C4-2B (cell line): Measurements from ENCODE around the gene TMX3.
A peak's percentile ranks its signal among the peaks of the same experiment; 100 is the strongest.

Experiments
- H3K27ac ChIP-seq: fragments of 450-650 bp; 2 replicates; pipeline ENCODE4 v1.5.1; 2017
- ZFX ChIP-seq: fragments of 450-650 bp; IDR thresholded peaks from 2 replicates; pipeline ENCODE4 v1.6.1; 2017
- TF ChIP-seq, protein P1 (sequence below): fragments of 450-650 bp; conservative IDR thresholded peaks from 2 replicates; pipeline ENCODE4 v1.5.1; 2017; ENCODE audit warnings: mild to moderate bottlenecking

TMX3 gene

DNA sequence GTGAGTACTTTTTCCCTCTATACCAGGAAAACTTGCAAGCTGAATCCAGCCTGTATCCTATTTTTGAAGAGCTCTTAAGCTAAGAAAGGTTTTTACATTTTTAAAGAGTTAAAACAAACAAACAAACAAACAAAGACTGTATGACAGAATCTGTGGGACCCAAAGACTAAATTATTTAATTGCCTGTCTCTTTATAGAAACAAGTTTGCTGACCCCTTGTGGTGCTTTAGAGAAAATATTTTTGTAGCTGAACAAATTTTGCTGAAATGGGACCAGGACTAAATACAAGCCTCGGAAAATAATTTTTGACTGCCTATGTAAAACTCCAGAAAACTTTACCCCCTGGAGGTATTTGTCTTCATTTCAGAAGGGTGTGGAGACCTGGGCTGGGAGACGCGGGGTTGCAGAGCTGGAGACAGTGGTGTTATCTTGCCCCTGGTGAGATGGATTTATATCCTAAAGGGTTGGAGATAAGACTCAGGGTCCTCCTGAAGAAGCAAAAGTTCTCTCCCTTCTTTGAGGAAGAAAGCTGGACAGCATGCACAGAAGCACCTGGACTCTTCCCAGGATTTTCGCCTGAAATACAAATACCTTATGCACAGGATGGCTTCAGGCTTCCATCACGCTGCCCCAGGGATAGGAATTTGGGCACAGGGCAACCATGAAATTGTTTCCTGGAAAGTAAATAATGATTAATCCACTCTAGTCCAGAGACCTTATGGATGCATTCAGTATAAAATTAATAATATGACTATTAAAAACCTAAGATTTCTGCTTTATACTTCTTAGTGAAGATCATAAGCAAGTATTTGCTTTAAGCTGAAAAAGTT, 54.3 kb downstream of the TMX3 start:
- no peak for TF ChIP-seq ZFX
- TF ChIP-seq, protein P1, sequence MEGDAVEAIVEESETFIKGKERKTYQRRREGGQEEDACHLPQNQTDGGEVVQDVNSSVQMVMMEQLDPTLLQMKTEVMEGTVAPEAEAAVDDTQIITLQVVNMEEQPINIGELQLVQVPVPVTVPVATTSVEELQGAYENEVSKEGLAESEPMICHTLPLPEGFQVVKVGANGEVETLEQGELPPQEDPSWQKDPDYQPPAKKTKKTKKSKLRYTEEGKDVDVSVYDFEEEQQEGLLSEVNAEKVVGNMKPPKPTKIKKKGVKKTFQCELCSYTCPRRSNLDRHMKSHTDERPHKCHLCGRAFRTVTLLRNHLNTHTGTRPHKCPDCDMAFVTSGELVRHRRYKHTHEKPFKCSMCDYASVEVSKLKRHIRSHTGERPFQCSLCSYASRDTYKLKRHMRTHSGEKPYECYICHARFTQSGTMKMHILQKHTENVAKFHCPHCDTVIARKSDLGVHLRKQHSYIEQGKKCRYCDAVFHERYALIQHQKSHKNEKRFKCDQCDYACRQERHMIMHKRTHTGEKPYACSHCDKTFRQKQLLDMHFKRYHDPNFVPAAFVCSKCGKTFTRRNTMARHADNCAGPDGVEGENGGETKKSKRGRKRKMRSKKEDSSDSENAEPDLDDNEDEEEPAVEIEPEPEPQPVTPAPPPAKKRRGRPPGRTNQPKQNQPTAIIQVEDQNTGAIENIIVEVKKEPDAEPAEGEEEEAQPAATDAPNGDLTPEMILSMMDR = peak; percentile 65
- no peak overlapping the region for H3K27ac ChIP-seq

DNA sequence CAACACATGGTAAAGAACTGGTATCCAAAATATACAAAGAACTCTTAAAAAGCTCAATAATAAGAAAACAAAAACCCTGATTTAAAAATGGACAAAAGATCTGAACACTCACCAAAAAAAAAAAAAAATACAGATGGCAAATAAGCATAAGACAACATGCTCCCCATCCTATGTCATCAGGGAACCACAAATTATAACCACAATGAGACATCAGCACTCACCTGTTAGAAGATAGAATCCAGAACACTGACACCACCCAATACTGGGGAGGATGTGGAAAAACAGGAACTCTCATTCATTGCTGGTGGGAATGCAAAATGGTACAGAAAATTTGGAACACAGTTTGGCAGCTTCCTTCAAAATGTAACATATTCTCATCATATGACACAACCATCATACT, 66.7 kb downstream of the TMX3 start:
- no peak overlapping the region for H3K27ac ChIP-seq
- no peak for TF ChIP-seq ZFX
- TF ChIP-seq, protein P1 = no peak

DNA sequence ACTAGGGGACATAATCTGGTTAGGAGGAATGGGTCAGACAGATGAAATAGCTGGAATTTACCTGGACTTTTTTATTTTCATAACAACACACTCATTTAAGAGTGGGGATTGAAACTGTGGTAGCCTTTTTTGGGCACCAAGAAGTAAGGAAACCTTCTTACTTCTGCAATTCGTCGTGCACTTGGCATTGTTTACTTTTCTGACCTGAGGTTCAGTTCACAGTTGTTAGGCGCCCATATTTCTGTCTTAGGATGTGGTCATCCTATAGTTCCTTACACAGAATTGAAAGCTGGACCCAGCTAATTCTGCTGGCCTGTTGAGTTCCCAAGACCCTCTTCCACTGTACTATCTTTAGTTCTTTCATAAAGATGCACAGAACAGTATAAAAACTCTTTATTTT, 72.9 kb downstream of the TMX3 start:
- no peak overlapping the region for H3K27ac ChIP-seq
- no peak for TF ChIP-seq ZFX
- TF ChIP-seq, protein P1 = no peak

DNA sequence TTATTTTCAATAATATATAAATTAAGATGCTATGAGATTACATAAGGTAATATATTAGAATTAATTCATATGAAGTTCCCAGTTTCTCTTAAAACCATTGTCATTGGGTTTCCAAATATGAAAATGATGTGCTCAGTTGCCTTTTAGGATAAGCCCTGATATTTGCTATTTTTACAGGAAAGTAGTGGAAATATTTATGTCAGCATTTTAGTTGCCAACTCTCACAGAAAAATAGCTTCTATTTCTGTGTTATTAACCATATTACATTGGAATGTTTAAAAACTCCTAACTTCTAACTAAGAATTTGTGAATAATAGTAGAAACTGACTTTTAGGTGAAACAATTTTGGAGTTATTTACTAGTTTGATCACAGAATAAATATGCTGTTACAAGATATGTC, 74.0 kb downstream of the TMX3 start:
- TF ChIP-seq, protein P1 = no peak
- no peak for TF ChIP-seq ZFX
- H3K27ac ChIP-seq = no peak overlapping the region

DNA sequence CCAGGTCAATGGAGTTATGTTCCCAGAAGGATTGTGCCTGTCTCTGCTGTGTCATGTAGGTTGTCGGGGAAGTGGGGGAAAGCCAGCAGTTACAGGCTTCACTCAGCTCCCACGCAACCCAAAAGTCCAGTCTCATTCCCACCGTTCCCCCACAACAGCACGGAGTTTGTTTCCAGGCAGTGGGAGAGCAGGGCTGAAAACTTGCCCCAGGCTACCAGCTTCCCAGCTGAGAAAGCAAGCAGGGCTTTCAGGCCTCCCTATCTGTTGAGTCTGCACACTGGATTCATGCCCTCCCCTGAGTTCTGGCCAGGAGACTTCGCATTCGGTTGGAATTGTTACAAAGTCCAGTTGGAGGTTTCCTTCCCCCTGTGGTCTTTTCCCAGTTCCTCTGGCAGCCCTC, 76.3 kb downstream of the TMX3 start:
- no peak for TF ChIP-seq ZFX
- TF ChIP-seq, protein P1 = no peak
- no peak overlapping the region for H3K27ac ChIP-seq

DNA sequence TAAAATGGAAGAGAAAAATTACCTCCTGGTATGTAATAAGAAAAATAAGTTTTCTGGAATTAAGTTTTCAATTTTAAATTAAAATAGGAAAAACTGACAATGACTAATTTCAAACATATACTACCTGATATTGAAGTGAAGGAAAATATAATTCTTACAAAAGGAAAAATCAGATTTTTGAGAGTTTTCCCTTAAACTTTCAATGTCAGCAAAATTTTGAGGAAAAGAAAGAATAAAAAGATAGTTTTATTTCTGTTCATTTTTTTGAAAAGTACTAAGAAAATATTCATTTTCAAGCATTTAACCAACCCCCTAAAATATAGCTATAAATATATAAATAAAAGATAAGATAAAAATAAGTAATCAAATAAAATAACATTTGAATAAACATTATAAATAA, 87.1 kb downstream of the TMX3 start:
- H3K27ac ChIP-seq = no peak overlapping the region
- TF ChIP-seq, protein P1 = no peak
- TF ChIP-seq ZFX = no peak
